Small intestine (tissue), 16 donors: Measurements from ENCODE around the gene HMSD. TPM values are rescaled to one million over a fixed set of nuclear protein-coding genes. Genes with fewer than 3 reads are reported as not detected.
A peak's percentile ranks its signal among the peaks of the same experiment; 100 is the strongest.

ENCODE experiments used
- DNase-seq, 2 donors: peaks; one replicate each; pipeline versions ENCODE4 v3.0.0 to v3.0.0-alpha.2; 2013
- FAIRE-seq: peaks from 2 replicates; lab custom pipeline; 2012; peaks lifted over from hg19 to GRCh38; lab: Jason Lieb, UNC
- H3K27ac ChIP-seq, 3 donors: one replicate each; pipeline ENCODE4 v1.5.1; 2013; ENCODE audit warnings: low read length in 2 of 3, mild to moderate bottlenecking in 2 of 3, control low read depth in 1 of 3, inconsistent platforms in 1 of 3, low read depth in 1 of 3, moderate library complexity in 1 of 3
- H3K27me3 ChIP-seq, 3 donors: one replicate each; pipeline ENCODE4 v1.6.1; 2013; ENCODE audit warnings: low read length in 3 of 3, inconsistent platforms in 1 of 3; ENCODE audit not compliant: control insufficient read depth in 3 of 3, insufficient read depth in 3 of 3
- H3K36me3 ChIP-seq, 3 donors: one replicate each; pipeline ENCODE4 v1.6.1; 2013; ENCODE audit warnings: low read length in 3 of 3, inconsistent platforms in 1 of 3, low read depth in 1 of 3, mild to moderate bottlenecking in 1 of 3, moderate library complexity in 1 of 3; ENCODE audit not compliant: control insufficient read depth in 3 of 3, insufficient read depth in 2 of 3
- H3K4me1 ChIP-seq, 3 donors: one replicate each; pipeline ENCODE4 v1.6.1; 2013; ENCODE audit warnings: low read length in 2 of 3, inconsistent platforms in 1 of 3, low read depth in 1 of 3, mild to moderate bottlenecking in 1 of 3, moderate library complexity in 1 of 3; ENCODE audit not compliant: control insufficient read depth in 3 of 3, insufficient read depth in 2 of 3
- H3K4me3 ChIP-seq, 3 donors: one replicate each; pipeline ENCODE4 v1.5.1; 2013; ENCODE audit warnings: low read length in 3 of 3, control low read depth in 1 of 3, inconsistent platforms in 1 of 3, low read depth in 1 of 3, mild to moderate bottlenecking in 1 of 3, moderate library complexity in 1 of 3
- H3K9me3 ChIP-seq, 2 donors: one replicate each; pipeline ENCODE4 v1.6.1; 2013; ENCODE audit warnings: low read depth in 1 of 2, low read length in 1 of 2; ENCODE audit not compliant: control insufficient read depth in 2 of 2, insufficient read depth in 1 of 2
- WGBS, 3 donors: extraction: QIAGEN DNeasy Blood & Tissue Kit; methylation state at CpG; one replicate each; pipeline ENCODE4 v1.1.7; 2013; 5-methylcytosine and 5-hydroxymethylcytosine counted together
- long read RNA-seq, 10 donors: transcript quantifications; one replicate each; lab custom pipeline, GENCODE V29; 2026
- polyA plus RNA-seq, 4 donors: library from polyadenylated mRNA; stranded (reverse) in 3 of 4; unstranded in 1 of 4; fragments of 200-250 nt in 3 of 4; fragments of 120-200 nt in 1 of 4; gene quantifications; one replicate each; pipeline versions ENCODE4 v1.2.1 to v1.2.3, GENCODE V29; 2013
- donor health status: healthy with polysubstance abuse.
- donor health status: control.
- donor health status: control.
- donor health status: Bipolar disorder and iron deficiency.
- donor health status: healthy.

Gene HMSD
- polyA plus RNA-seq = under 1 TPM in 2 of 4 donors, not detected in 2; 0.10 to 0.48 TPM
- long read RNA-seq, donor 1 = 0 reads
- long read RNA-seq, donor 2 = 0 reads
- long read RNA-seq, donor 3, partial matches to known transcripts = 0 of 1 reads
- long read RNA-seq, donor 3, other reads (novel, unspliced or antisense) = 0 of 1 reads
- long read RNA-seq, donor 4 = 0 reads
- long read RNA-seq, donor 5 = 0 reads
- long read RNA-seq, donor 6 = 0 reads
- long read RNA-seq, donor 7, partial matches to known transcripts = 0 of 1 reads
- long read RNA-seq, donor 7, other reads (novel, unspliced or antisense) = 0 of 1 reads
- long read RNA-seq, donor 8 = 0 reads
- long read RNA-seq, donor 9 = 0 reads
- long read RNA-seq, donor 10, partial matches to known transcripts = 0 of 1 reads
- long read RNA-seq, donor 10, other reads (novel, unspliced or antisense) = 0 of 1 reads

GRCh38 chr18:63949068-63949737, at the start of gene HMSD:
HMSD (plus strand) TSS chr18:63949301; CDS start chr18:63953456, 4,155 bp downstream.
- WGBS, 3 donors = 3 to 11% (median 9%) methylated on average over 35 of the region's 35 CpGs
- Histone ChIP-seq H3K36me3 (no peaks in the 10 kb centered on the region), H3K4me1 (no peaks in the 10 kb centered on the region), H3K9me3 (no peaks in the 10 kb centered on the region), H3K27ac (no peak within 1 kb of the TSS), H3K27me3 (peaks cover 0 to 6% (median 0%) of the 10 kb centered on the region in 3 donors), H3K4me3 (peak within 1 kb of the TSS in 1 of 3 donors; percentile 15)
- peak; percentile 46 to 47 for DNase-seq
- FAIRE-seq = no peak

- Histone ChIP-seq H3K27me3 (no peaks in the 10 kb centered on the region), H3K9me3 (no peaks in the 10 kb centered on the region), H3K4me3 (no peak overlapping the region), H3K27ac (no peak overlapping the region), H3K36me3 (no peaks in the 10 kb centered on the region), H3K4me1 (no peaks in the 10 kb centered on the region)
- no peak for FAIRE-seq
- no peak for DNase-seq
- 89 to 93% (median 90%) methylated on average over 1 of the region's 1 CpG for WGBS, 3 donors
These were observed 45.1 kb upstream of the HMSD start for GRCh38 chr18:63903851-63904570.

- FAIRE-seq = no peak
- no peak for DNase-seq
- H3K27ac ChIP-seq = no peak overlapping the region
- no peak overlapping the region for H3K4me3 ChIP-seq
- H3K36me3 ChIP-seq = no peaks in the 10 kb centered on the region
- H3K9me3 ChIP-seq = no peaks in the 10 kb centered on the region
- no peaks in the 10 kb centered on the region for H3K27me3 ChIP-seq
- H3K4me1 ChIP-seq = no peaks in the 10 kb centered on the region
- 13 to 43% (median 37%) methylated on average over 1 of the region's 1 CpG for WGBS, 3 donors
These were observed 44.4 kb upstream of the HMSD start for GRCh38 chr18:63904694-63905093.

- H3K4me3 ChIP-seq = no peak overlapping the region
- 92 to 96% (median 93%) methylated on average over 2 of the region's 2 CpGs for WGBS, 3 donors
These were observed 43.7 kb upstream of the HMSD start for GRCh38 chr18:63905361-63905760.

GRCh38 chr18:63906056-63906455, 43.0 kb upstream of the HMSD start:
- 89 to 90% (median 90%) methylated on average over 1 of the region's 1 CpG for WGBS, 3 donors
- Histone ChIP-seq H3K36me3 (no peaks in the 10 kb centered on the region), H3K27ac (no peak overlapping the region), H3K4me3 (no peak overlapping the region), H3K9me3 (no peaks in the 10 kb centered on the region), H3K4me1 (no peaks in the 10 kb centered on the region), H3K27me3 (no peaks in the 10 kb centered on the region)
- DNase-seq (no peak), FAIRE-seq (no peak)

More at GRCh38 chr18:63905361-63905760, 43.7 kb upstream of the HMSD start:
- Histone ChIP-seq H3K36me3 (no peaks in the 10 kb centered on the region), H3K4me1 (no peaks in the 10 kb centered on the region), H3K27ac (no peak overlapping the region), H3K27me3 (no peaks in the 10 kb centered on the region), H3K9me3 (no peaks in the 10 kb centered on the region)
- DNase-seq (no peak), FAIRE-seq (no peak)

GRCh38 chr18:63907664-63908063, 41.4 kb upstream of the HMSD start, which contains the start of gene SERPINB10:
SERPINB10 (plus strand) TSS chr18:63907958; CDS start chr18:63915511, 7,553 bp downstream.
- Histone ChIP-seq H3K36me3 (no peaks in the 10 kb centered on the region), H3K27me3 (no peaks in the 10 kb centered on the region), H3K4me1 (no peaks in the 10 kb centered on the region), H3K9me3 (no peaks in the 10 kb centered on the region), H3K4me3 (no peak within 1 kb of the TSS), H3K27ac (no peak within 1 kb of the TSS)
- DNase-seq = no peak
- no peak for FAIRE-seq

GRCh38 chr18:63908858-63909257, 40.2 kb upstream of the HMSD start:
- H3K4me3 ChIP-seq = no peak overlapping the region
- DNase-seq (no peak), FAIRE-seq (no peak)
- H3K27ac ChIP-seq = no peak overlapping the region
- H3K9me3 ChIP-seq = no peaks in the 10 kb centered on the region
- no peaks in the 10 kb centered on the region for H3K36me3 ChIP-seq
- WGBS, 3 donors = 67 to 89% (median 82%) methylated on average over 1 of the region's 1 CpG
- H3K27me3 ChIP-seq = no peaks in the 10 kb centered on the region
- no peaks in the 10 kb centered on the region for H3K4me1 ChIP-seq

- no peak for FAIRE-seq
- H3K27me3 ChIP-seq = no peaks in the 10 kb centered on the region
- H3K4me1 ChIP-seq = no peaks in the 10 kb centered on the region
- H3K4me3 ChIP-seq = no peak overlapping the region
- DNase-seq = no peak
- H3K36me3 ChIP-seq = no peaks in the 10 kb centered on the region
- 54 to 65% (median 57%) methylated on average over 2 of the region's 2 CpGs for WGBS, 3 donors
- H3K27ac ChIP-seq = no peak overlapping the region
- no peaks in the 10 kb centered on the region for H3K9me3 ChIP-seq
These were observed 39.2 kb upstream of the HMSD start for GRCh38 chr18:63909870-63910269.
